Vagina (tissue), 2 donors: ENCODE measurements around the gene WFDC2.

ENCODE experiments used
- POLR2A ChIP-seq, 2 donors: fragments of 450-650 bp; IDR thresholded peaks; one replicate each; pipeline ENCODE4 v1.6.1; 2017; ENCODE audit warnings: antibody characterized with exemption in 2 of 2, mild to moderate bottlenecking in 2 of 2, moderate library complexity in 2 of 2
- POLR2AphosphoS5 ChIP-seq, 2 donors: sonication (generic); formaldehyde crosslinking; IDR thresholded peaks; one replicate each; pipeline ENCODE4 v1.9.0; 2017; ENCODE audit warnings: antibody characterized with exemption in 2 of 2, mild to moderate bottlenecking in 2 of 2, low read depth in 1 of 2; ENCODE audit not compliant: insufficient read depth in 1 of 2
- TF ChIP-seq, protein P1 (sequence below), 3 experiments: fragments of 450-650 bp in 2 of 3; fragments of 200-600 bp in 1 of 3; sonication (generic) in 1 of 3; IDR thresholded peaks; one replicate each; pipeline ENCODE4 v1.5.1; 2017 to 2019; ENCODE audit warnings: antibody characterized with exemption in 3 of 3, mild to moderate bottlenecking in 2 of 3, moderate library complexity in 2 of 3

DNA sequence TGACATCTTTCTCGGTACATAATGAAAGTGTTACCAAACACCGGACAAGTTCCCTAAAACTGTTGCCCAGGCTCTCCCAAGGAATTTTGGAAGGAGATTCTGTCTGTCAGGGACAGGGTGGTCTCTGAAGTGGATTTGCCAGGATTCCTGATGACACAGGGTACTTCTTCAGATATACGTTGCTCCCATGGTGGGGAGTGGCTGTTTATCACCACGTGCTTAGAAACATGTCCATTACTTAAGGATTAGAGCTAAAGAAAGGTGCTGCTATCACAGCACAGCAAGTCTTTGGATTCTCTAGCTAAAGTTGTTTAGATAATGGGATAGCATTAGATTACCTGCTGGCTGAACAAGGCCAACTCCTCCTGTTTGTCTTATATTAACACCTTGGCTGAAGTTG is 39.5 kb downstream of the WFDC2 start:
- TF ChIP-seq, protein P1, sequence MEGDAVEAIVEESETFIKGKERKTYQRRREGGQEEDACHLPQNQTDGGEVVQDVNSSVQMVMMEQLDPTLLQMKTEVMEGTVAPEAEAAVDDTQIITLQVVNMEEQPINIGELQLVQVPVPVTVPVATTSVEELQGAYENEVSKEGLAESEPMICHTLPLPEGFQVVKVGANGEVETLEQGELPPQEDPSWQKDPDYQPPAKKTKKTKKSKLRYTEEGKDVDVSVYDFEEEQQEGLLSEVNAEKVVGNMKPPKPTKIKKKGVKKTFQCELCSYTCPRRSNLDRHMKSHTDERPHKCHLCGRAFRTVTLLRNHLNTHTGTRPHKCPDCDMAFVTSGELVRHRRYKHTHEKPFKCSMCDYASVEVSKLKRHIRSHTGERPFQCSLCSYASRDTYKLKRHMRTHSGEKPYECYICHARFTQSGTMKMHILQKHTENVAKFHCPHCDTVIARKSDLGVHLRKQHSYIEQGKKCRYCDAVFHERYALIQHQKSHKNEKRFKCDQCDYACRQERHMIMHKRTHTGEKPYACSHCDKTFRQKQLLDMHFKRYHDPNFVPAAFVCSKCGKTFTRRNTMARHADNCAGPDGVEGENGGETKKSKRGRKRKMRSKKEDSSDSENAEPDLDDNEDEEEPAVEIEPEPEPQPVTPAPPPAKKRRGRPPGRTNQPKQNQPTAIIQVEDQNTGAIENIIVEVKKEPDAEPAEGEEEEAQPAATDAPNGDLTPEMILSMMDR (IDR thresholded peaks at IDR 0.05), result no peak
- no peak for TF ChIP-seq POLR2AphosphoS5 (IDR thresholded peaks at IDR 0.05; ENCODE audit: insufficient read depth in 1 of 2, low read depth in 1 of 2)
- no peak for TF ChIP-seq POLR2A (IDR thresholded peaks at IDR 0.05)
